HG03066 (cell line): Measurements from ENCODE around the gene SDC1.

Experiments
- ATAC-seq: cut with Tn5 transposase; IDR thresholded peaks from one replicate; pipeline ENCODE4 v1.9.1; 2021; ENCODE audit warnings: low read depth; ENCODE audit not compliant: unreplicated experiment

The SDC1 gene

DNA sequence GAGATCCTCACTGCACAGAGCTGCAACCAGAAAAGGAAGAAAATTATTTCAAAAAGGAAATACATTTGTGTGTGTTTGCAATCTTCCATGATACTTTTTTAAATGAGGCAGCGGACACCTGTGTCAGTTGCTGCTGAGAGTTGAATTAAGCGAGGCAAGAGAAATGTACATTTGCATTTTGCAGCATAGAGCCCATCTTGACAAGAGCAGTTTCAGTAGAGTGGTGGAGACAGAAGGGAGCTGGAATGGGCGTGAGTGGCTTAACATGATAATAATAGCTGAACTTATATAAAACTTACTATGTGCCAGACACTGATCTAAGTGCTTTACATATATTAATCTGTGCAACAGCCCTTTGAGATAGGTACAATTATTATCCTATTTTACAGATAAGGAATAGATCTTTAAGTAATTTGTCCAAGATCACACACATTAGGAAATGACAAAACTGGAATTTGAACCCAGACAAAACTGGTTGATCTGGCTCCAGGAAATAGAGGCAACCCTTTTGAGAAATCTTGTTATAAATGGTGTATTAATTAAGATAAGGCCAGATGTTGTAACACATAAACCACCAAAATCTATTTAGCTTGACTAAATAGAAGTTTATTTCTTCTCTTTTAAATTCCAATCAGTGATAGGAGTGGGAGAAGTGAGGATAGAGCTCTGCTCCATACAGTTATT lies 68.7 kb downstream of the SDC1 start:
- no peak for ATAC-seq

DNA sequence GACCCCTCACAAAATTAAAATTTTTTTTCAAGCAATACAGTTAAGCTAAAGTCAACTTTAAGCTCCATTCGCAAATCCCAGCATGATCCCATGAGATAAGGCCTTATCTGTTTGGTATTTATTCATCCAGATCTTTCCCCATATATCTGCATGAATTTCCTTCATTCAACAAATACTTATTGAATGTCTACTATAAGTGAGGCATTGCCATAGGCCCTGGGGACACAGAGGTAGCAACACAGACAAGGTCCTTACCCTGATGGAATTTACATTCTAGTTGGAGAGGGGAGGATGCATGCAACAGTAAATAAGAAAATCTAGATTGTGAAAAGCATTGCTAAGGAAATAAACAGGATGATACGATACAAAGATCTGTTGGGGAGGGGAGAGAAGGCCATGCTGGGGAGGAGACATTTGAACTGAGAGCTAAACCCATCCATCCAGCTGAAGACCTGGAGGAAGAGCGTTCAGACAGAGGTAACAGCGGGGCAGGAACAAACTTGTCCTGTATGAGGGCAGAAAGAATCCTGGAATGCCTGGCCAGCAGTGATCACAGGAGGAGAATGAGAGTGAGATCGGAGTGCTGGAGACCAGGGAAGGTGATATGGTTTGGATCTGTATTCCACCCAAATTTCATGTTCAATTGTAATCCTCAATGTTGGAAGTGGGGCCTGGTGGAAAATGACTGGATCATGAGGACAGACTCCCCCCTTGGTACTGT lies 71.6 kb downstream of the SDC1 start:
- no peak for ATAC-seq

- peak; percentile 58 for ATAC-seq
These were observed 73.9 kb downstream of the SDC1 start for GRCh38 chr2:20150806-20151571.
